Endothelial cell of umbilical vein (primary cell): ENCODE results near the gene INPP5A.

ENCODE experiments used
- CTCF ChIP-seq, 2 donors: IDR thresholded peaks; 1 replicate in 1 of 2; 2 replicates in 1 of 2; pipeline ENCODE4 v1.5.1; 2011; ENCODE audit warnings: low read length in 2 of 2, mild to moderate bottlenecking in 2 of 2, moderate library complexity in 2 of 2, control low read depth in 1 of 2, inconsistent platforms in 1 of 2, low read depth in 1 of 2; ENCODE audit not compliant: insufficient read depth in 1 of 2; ENCODE audit errors: extremely low read depth in 1 of 2
- EZH2 ChIP-seq: IDR thresholded peaks from 2 replicates; pipeline ENCODE4 v1.6.1; 2012; ENCODE audit warnings: borderline replicate concordance, low read depth, mild to moderate bottlenecking, moderate library complexity, low read length, inconsistent platforms; ENCODE audit not compliant: severe bottlenecking
- GATA2 ChIP-seq: IDR thresholded peaks from 2 replicates; pipeline ENCODE4 v1.7.0; 2011; ENCODE audit warnings: low read depth, mild to moderate bottlenecking, moderate library complexity, mixed read lengths, low read length; ENCODE audit not compliant: insufficient read length, insufficient read depth
- JUN ChIP-seq: IDR thresholded peaks from 2 replicates; pipeline ENCODE4 v1.6.1; 2011; ENCODE audit warnings: borderline replicate concordance, low read depth; ENCODE audit not compliant: insufficient read length, insufficient read depth
- MAX ChIP-seq: IDR thresholded peaks from 2 replicates; pipeline ENCODE4 v1.6.1; 2011; ENCODE audit not compliant: insufficient read depth, insufficient read length
- MYC ChIP-seq: IDR thresholded peaks from one replicate; pipeline ENCODE4 v1.6.1; 2011; ENCODE audit warnings: mild to moderate bottlenecking, low read depth, low read length
- POLR2A ChIP-seq: IDR thresholded peaks from 2 replicates; pipeline ENCODE4 v1.6.1; 2012; ENCODE audit warnings: low read depth, mild to moderate bottlenecking, control low read depth, low read length
- POLR2AphosphoS5 ChIP-seq: IDR thresholded peaks from 2 replicates; pipeline ENCODE4 v1.6.1; 2012; ENCODE audit warnings: low read depth, mild to moderate bottlenecking, control low read depth, low read length, moderate library complexity; ENCODE audit not compliant: insufficient read depth

DNA sequence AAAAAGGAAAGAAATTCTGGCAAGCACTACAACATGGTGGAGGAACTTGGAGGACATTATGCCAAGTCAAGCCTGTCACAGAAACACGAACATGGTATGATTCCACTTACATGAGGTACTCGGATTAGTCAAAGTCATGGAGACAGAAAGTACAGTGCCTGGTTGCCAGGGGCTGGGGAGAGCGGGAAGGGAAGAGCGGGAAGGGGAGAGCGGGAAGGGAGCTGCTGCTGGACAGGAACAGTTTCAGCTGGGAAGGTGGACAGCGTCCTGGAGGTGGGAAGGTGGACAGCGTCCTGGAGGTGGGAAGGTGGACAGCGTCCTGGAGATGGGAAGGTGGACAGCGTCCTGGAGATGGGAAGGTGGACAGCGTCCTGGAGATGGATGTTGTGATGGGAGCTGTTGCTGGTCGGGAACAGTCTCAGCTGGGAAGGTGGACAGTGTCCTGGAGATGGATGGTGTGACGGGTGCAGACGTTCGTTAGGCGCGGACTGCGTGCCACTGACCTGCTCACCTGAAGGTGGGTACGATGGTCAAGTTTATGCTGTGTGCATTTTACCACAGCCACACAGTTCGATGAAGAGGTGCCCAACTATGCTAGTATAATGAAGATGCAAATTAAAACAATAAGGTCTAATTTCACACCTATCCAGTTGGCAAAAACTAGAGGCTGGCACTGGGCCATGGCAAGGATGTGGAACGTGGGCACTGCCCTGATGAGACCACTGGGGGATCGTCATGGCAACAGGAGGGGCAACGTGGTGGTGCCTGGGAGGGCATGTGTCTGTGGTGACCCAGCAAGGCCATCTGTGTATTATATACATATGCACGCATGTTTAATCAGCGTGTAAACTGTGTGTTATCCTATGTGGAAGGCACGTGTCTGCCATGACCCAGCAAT is 144.5 kb downstream of the INPP5A start:
- TF ChIP-seq CTCF (IDR thresholded peaks at IDR 0.05; ENCODE audit: extremely low read depth in 1 of 2, insufficient read depth in 1 of 2, low read depth in 1 of 2, low read length in 2 of 2) = no peak
- TF ChIP-seq POLR2A = no peak
- no peak for TF ChIP-seq EZH2
- no peak for TF ChIP-seq MYC
- TF ChIP-seq POLR2AphosphoS5 = no peak
- no peak for TF ChIP-seq MAX
- no peak for TF ChIP-seq GATA2
- TF ChIP-seq JUN = no peak
